ENCODE data around the gene SLC17A5. TPM values are rescaled to one million over a fixed set of nuclear protein-coding genes. Genes with fewer than 3 reads are reported as not detected.

Gene SLC17A5
- total and polyA plus RNA-seq, 2 experiments from 2014 or later: 5.4 to 17.8 TPM

GRCh38 chr6:73548458-73549446 lies 105.0 kb downstream of the SLC17A5 start:
- no peaks in the 10 kb centered on the region for H3K36me3 ChIP-seq
- TF ChIP-seq CTCF (IDR thresholded peaks at IDR 0.05; ENCODE audit: low read depth, low read length): no peak
- no peaks in the 10 kb centered on the region for H3K27me3 ChIP-seq
- no peak overlapping the region for H3K27ac ChIP-seq
- no peak overlapping the region for H3K4me3 ChIP-seq
- no peak for DNase-seq (ENCODE audit: low read depth in 1 of 2, low spot score in 1 of 2)
- no peaks in the 10 kb centered on the region for H3K4me1 ChIP-seq (ENCODE audit: low read depth)
- no peaks in the 10 kb centered on the region for H3K9me3 ChIP-seq (ENCODE audit: low read depth)

- H3K9me3 ChIP-seq (ENCODE audit: low read depth): no peaks in the 10 kb centered on the region
- no peaks in the 10 kb centered on the region for H3K36me3 ChIP-seq
- DNase-seq (ENCODE audit: low read depth in 1 of 2, low spot score in 1 of 2): no peak
- no peak overlapping the region for H3K27ac ChIP-seq
- no peaks in the 10 kb centered on the region for H3K27me3 ChIP-seq
- no peaks in the 10 kb centered on the region for H3K4me1 ChIP-seq (ENCODE audit: low read depth)
- H3K4me3 ChIP-seq: no peak overlapping the region
- no peak for TF ChIP-seq CTCF (IDR thresholded peaks at IDR 0.05; ENCODE audit: low read depth, low read length)
These were observed 106.8 kb downstream of the SLC17A5 start for GRCh38 chr6:73547036-73547435.

Other genes starting within 250 kb of the SLC17A5 start
- gene CGAS, start 201.7 kb downstream of the SLC17A5 start, total RNA-seq: 0.07 TPM in 1 of 2 replicates, not detected in the other
- not detected in 2 replicates for gene CGAS, start 201.7 kb downstream of the SLC17A5 start, polyA plus RNA-seq
- gene MTO1, start 192.3 kb downstream of the SLC17A5 start, total RNA-seq: 18.5 and 23.6 TPM in 2 replicates
- 19.6 and 25.3 TPM in 2 replicates for gene MTO1, start 192.3 kb downstream of the SLC17A5 start, polyA plus RNA-seq
- gene EEF1A1, start 133.0 kb downstream of the SLC17A5 start, total RNA-seq: 7,643 and 9,273 TPM in 2 replicates
- gene EEF1A1, start 133.0 kb downstream of the SLC17A5 start, polyA plus RNA-seq: 2,527 and 3,279 TPM in 2 replicates
- 1.7 and 2.1 TPM in 2 replicates for gene CD109, start 42.2 kb upstream of the SLC17A5 start, total RNA-seq
- gene CD109, start 42.2 kb upstream of the SLC17A5 start, polyA plus RNA-seq: 0.99 and 1.5 TPM in 2 replicates